NB4 (cell line): ENCODE results near the gene TTC33.

Experiments used
- DNase-seq: peaks from one replicate; pipeline ENCODE4 v3.0.0; 2010; ENCODE audit warnings: low read depth
- H3K4me3 ChIP-seq: one replicate; pipeline ENCODE4 v1.5.1; 2011; ENCODE audit warnings: mild to moderate bottlenecking, low read depth, low read length, moderate library complexity
- CTCF ChIP-seq: IDR thresholded peaks from one replicate; pipeline ENCODE4 v1.5.1; 2012; ENCODE audit warnings: low read depth, low read length
- MAX ChIP-seq: IDR thresholded peaks from 2 replicates; pipeline ENCODE4 v1.6.1; 2011; ENCODE audit warnings: low read depth, low read length
- MYC ChIP-seq: IDR thresholded peaks from 2 replicates; pipeline ENCODE4 v1.6.1; 2011; ENCODE audit warnings: low read depth, low read length
- POLR2A ChIP-seq: IDR thresholded peaks from 2 replicates; pipeline ENCODE4 v1.6.1; 2011; ENCODE audit warnings: mild to moderate bottlenecking; ENCODE audit not compliant: insufficient read length; ENCODE audit errors: extremely low read depth

TTC33 gene

GRCh38 chr5:40554054-40554453 lies 201.7 kb downstream of the TTC33 start:
- DNase-seq, result no peak
- TF ChIP-seq POLR2A (no peak), MYC (no peak), MAX (no peak)
- H3K4me3 ChIP-seq, result no peak overlapping the region

GRCh38 chr5:40552981-40553380 lies 202.8 kb downstream of the TTC33 start:
- DNase-seq, result no peak
- no peak overlapping the region for H3K4me3 ChIP-seq
- TF ChIP-seq POLR2A (no peak), CTCF (no peak), MYC (no peak), MAX (no peak)

- TF ChIP-seq MYC (no peak), CTCF (no peak), MAX (no peak), POLR2A (no peak)
- DNase-seq, result no peak
- H3K4me3 ChIP-seq, result no peak overlapping the region
These were observed 204.0 kb downstream of the TTC33 start for GRCh38 chr5:40551496-40552491.

GRCh38 chr5:40550481-40550880 lies 205.3 kb downstream of the TTC33 start:
- no peak for TF ChIP-seq MYC
- TF ChIP-seq CTCF, result no peak
- no peak for TF ChIP-seq MAX
- no peak for TF ChIP-seq POLR2A
- H3K4me3 ChIP-seq, result no peak overlapping the region
- DNase-seq, result no peak

GRCh38 chr5:40549616-40550015 lies 206.1 kb downstream of the TTC33 start:
- no peak for TF ChIP-seq MYC
- TF ChIP-seq MAX, result no peak
- no peak for TF ChIP-seq CTCF
- TF ChIP-seq POLR2A, result no peak
- H3K4me3 ChIP-seq, result no peak overlapping the region
- no peak for DNase-seq

- TF ChIP-seq CTCF (no peak), MAX (no peak), MYC (no peak), POLR2A (no peak)
- no peak overlapping the region for H3K4me3 ChIP-seq
- DNase-seq, result no peak
These were observed 207.7 kb downstream of the TTC33 start for GRCh38 chr5:40547994-40548575.
